Measurements from ENCODE around the gene TMTC4. TPM values are rescaled to one million over a fixed set of nuclear protein-coding genes. Genes with fewer than 3 reads are reported as not detected.

TMTC4 gene
- total and polyA plus RNA-seq, 2 experiments from 2014 or later, result 15.0 to 32.6 TPM

GRCh38 chr13:100645382-100645781, 29.2 kb downstream of the TMTC4 start:
- H3K4me2 ChIP-seq, result no peak overlapping the region
- H3K36me3 ChIP-seq (replicated peaks; ENCODE audit: insufficient read depth, low read depth), result no peaks in the 10 kb centered on the region
- no peaks in the 10 kb centered on the region for H3K4me1 ChIP-seq (ENCODE audit: insufficient read depth)
- H3K27me3 ChIP-seq, result no peaks in the 10 kb centered on the region
- H3K79me2 ChIP-seq, result no peaks in the 10 kb centered on the region
- DNase-seq (ENCODE audit: low spot score), result no peak
- no peak overlapping the region for H2AFZ ChIP-seq
- H4K20me1 ChIP-seq (ENCODE audit: insufficient read depth, poor library complexity, severe bottlenecking), result no peaks in the 10 kb centered on the region
- H3K9me3 ChIP-seq (ENCODE audit: low read depth), result no peaks in the 10 kb centered on the region
- WGBS (ENCODE audit: low lambda C conversion rate, missing lambda C conversion rate), result 95% methylated on average over 7 of the region's 7 CpGs
- no peak overlapping the region for H3K27ac ChIP-seq
- no peak overlapping the region for H3K4me3 ChIP-seq
- H3K9me2 ChIP-seq (replicated peaks; ENCODE audit: insufficient read depth), result no peaks in the 10 kb centered on the region
- no peak for TF ChIP-seq EZH2 (IDR thresholded peaks at IDR 0.05; ENCODE audit: borderline replicate concordance)
- no peak for TF ChIP-seq CTCF (IDR thresholded peaks at IDR 0.05; ENCODE audit: poor library complexity)
- no peak for TF ChIP-seq EZH2phosphoT487 (IDR thresholded peaks at IDR 0.05; ENCODE audit: low read depth, severe bottlenecking, unreplicated experiment)

GRCh38 chr13:100644371-100644770, 30.2 kb downstream of the TMTC4 start:
- Histone ChIP-seq H3K36me3 (replicated peaks; ENCODE audit: insufficient read depth, low read depth) (no peaks in the 10 kb centered on the region), H4K20me1 (ENCODE audit: insufficient read depth, poor library complexity, severe bottlenecking) (no peaks in the 10 kb centered on the region), H2AFZ (no peak overlapping the region), H3K9me2 (replicated peaks; ENCODE audit: insufficient read depth) (no peaks in the 10 kb centered on the region), H3K4me3 (no peak overlapping the region), H3K27ac (no peak overlapping the region), H3K4me2 (no peak overlapping the region), H3K4me1 (ENCODE audit: insufficient read depth) (no peaks in the 10 kb centered on the region), H3K79me2 (no peaks in the 10 kb centered on the region), H3K27me3 (no peaks in the 10 kb centered on the region), H3K9me3 (ENCODE audit: low read depth) (no peaks in the 10 kb centered on the region)
- DNase-seq (ENCODE audit: low spot score), result no peak
- 92% methylated on average over 7 of the region's 7 CpGs for WGBS (ENCODE audit: low lambda C conversion rate, missing lambda C conversion rate)
- TF ChIP-seq EZH2 (IDR thresholded peaks at IDR 0.05; ENCODE audit: borderline replicate concordance), result no peak
- no peak for TF ChIP-seq CTCF (IDR thresholded peaks at IDR 0.05; ENCODE audit: poor library complexity)
- no peak for TF ChIP-seq EZH2phosphoT487 (IDR thresholded peaks at IDR 0.05; ENCODE audit: low read depth, severe bottlenecking, unreplicated experiment)

GRCh38 chr13:100637796-100638195, 36.8 kb downstream of the TMTC4 start:
- no peak overlapping the region for H2AFZ ChIP-seq
- WGBS (ENCODE audit: low lambda C conversion rate, missing lambda C conversion rate), result 70% methylated on average over 5 of the region's 5 CpGs
- no peaks in the 10 kb centered on the region for H3K9me3 ChIP-seq (ENCODE audit: low read depth)
- no peaks in the 10 kb centered on the region for H3K4me1 ChIP-seq (ENCODE audit: insufficient read depth)
- H4K20me1 ChIP-seq (ENCODE audit: insufficient read depth, poor library complexity, severe bottlenecking), result no peaks in the 10 kb centered on the region
- no peak overlapping the region for H3K4me2 ChIP-seq
- H3K4me3 ChIP-seq, result no peak overlapping the region
- no peaks in the 10 kb centered on the region for H3K79me2 ChIP-seq
- H3K27ac ChIP-seq, result no peak overlapping the region
- H3K9me2 ChIP-seq (replicated peaks; ENCODE audit: insufficient read depth), result no peaks in the 10 kb centered on the region
- TF ChIP-seq EZH2phosphoT487 (IDR thresholded peaks at IDR 0.05; ENCODE audit: low read depth, severe bottlenecking, unreplicated experiment), result no peak
- DNase-seq (ENCODE audit: low spot score), result no peak
- no peaks in the 10 kb centered on the region for H3K27me3 ChIP-seq
- H3K36me3 ChIP-seq (replicated peaks; ENCODE audit: insufficient read depth, low read depth), result no peaks in the 10 kb centered on the region

GRCh38 chr13:100637380-100637779, 37.2 kb downstream of the TMTC4 start:
- H3K27me3 ChIP-seq, result no peaks in the 10 kb centered on the region
- H3K27ac ChIP-seq, result no peak overlapping the region
- TF ChIP-seq EZH2phosphoT487 (IDR thresholded peaks at IDR 0.05; ENCODE audit: low read depth, severe bottlenecking, unreplicated experiment) (no peak), CTCF (IDR thresholded peaks at IDR 0.05; ENCODE audit: poor library complexity) (no peak), EZH2 (IDR thresholded peaks at IDR 0.05; ENCODE audit: borderline replicate concordance) (no peak)
- no peak overlapping the region for H2AFZ ChIP-seq
- no peak for DNase-seq (ENCODE audit: low spot score)
- no peak overlapping the region for H3K4me3 ChIP-seq
- no peaks in the 10 kb centered on the region for H4K20me1 ChIP-seq (ENCODE audit: insufficient read depth, poor library complexity, severe bottlenecking)
- H3K9me3 ChIP-seq (ENCODE audit: low read depth), result no peaks in the 10 kb centered on the region
- no peaks in the 10 kb centered on the region for H3K9me2 ChIP-seq (replicated peaks; ENCODE audit: insufficient read depth)
- no peak overlapping the region for H3K4me2 ChIP-seq
- 90% methylated on average over 16 of the region's 16 CpGs for WGBS (ENCODE audit: low lambda C conversion rate, missing lambda C conversion rate)
- no peaks in the 10 kb centered on the region for H3K79me2 ChIP-seq
- H3K4me1 ChIP-seq (ENCODE audit: insufficient read depth), result no peaks in the 10 kb centered on the region
- no peaks in the 10 kb centered on the region for H3K36me3 ChIP-seq (replicated peaks; ENCODE audit: insufficient read depth, low read depth)

Measured in hepatocyte (in vitro differentiated cells).